ENCODE results near the gene OSBPL3. TPM values are rescaled to one million over a fixed set of nuclear protein-coding genes. Genes with fewer than 3 reads are reported as not detected.

The OSBPL3 gene
- total and polyA plus RNA-seq, 2 donors (not counting 1 experiment from before 2014, with no cell fraction given): 13.5 to 67.6 TPM

DNA sequence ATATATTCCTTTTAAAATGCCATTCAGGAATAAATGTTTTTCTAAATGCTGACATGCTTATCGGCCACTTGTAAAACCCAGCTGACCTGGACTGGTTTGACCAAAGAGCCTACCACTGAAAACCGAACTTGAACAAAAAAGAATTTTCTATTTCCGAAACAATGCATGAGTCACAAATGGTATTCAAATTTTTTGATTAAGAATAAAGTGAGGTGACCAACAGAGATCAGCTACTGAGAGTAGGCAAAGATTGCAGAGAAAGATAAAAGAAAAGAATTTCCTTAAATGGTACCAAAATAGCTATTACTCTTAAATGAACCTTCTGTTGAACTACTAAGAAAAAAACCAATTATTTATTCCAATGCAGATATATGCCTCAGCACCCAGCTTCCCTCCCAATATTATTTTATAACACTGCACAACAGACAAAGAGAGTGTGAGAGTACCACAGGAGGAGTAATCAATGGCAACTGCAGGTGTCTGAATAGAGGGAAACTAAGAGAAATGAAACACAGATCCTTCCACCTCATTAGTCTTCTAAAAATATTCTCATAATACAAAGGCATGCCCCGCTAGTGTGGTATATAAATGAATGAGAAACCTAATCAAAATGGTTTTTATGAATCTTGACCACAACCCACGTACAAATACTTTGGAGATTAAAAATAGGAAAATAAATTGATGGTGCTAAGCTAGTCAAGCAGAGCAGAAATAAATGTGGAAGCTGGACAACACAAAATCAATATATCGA, 20.1 kb downstream of the OSBPL3 start:
- WGBS (ENCODE audit: insufficient coverage): 100% methylated on average over 2 of the region's 6 CpGs
- Mint-ChIP-seq H3K4me3 (no peak overlapping the region), H3K27ac (no peak overlapping the region), H3K9me3 (ENCODE audit: insufficient read depth) (no peaks in the 10 kb centered on the region), H3K27me3 (no peaks in the 10 kb centered on the region), H3K4me1 (peaks cover 63% of the 10 kb centered on the region)
- H3K9me3 ChIP-seq (ENCODE audit: control extremely low read depth in 1 of 3, control insufficient read depth in 2 of 3, insufficient read depth in 1 of 3, low read length in 2 of 3): no peaks in the 10 kb centered on the region
- no peak overlapping the region for H3K4me3 ChIP-seq (ENCODE audit: control extremely low read depth in 1 of 5, extremely low read depth in 1 of 5, insufficient read depth in 1 of 5, low read depth in 2 of 5, low read length in 4 of 5)
- TF ChIP-seq EZH2 (IDR thresholded peaks at IDR 0.05; ENCODE audit: borderline replicate concordance, insufficient read depth, low read depth, low read length, poor library complexity, severe bottlenecking): no peak
- TF ChIP-seq, protein P1, sequence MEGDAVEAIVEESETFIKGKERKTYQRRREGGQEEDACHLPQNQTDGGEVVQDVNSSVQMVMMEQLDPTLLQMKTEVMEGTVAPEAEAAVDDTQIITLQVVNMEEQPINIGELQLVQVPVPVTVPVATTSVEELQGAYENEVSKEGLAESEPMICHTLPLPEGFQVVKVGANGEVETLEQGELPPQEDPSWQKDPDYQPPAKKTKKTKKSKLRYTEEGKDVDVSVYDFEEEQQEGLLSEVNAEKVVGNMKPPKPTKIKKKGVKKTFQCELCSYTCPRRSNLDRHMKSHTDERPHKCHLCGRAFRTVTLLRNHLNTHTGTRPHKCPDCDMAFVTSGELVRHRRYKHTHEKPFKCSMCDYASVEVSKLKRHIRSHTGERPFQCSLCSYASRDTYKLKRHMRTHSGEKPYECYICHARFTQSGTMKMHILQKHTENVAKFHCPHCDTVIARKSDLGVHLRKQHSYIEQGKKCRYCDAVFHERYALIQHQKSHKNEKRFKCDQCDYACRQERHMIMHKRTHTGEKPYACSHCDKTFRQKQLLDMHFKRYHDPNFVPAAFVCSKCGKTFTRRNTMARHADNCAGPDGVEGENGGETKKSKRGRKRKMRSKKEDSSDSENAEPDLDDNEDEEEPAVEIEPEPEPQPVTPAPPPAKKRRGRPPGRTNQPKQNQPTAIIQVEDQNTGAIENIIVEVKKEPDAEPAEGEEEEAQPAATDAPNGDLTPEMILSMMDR (IDR thresholded peaks at IDR 0.05): no peak
- peaks cover 20 to 22% of the 10 kb centered on the region in 2 donors for H3K4me1 ChIP-seq (ENCODE audit: control insufficient read depth in 2 of 2, insufficient read depth in 2 of 2, low read length in 2 of 2)
- H3K36me3 ChIP-seq (replicated peaks in 1 of 2; ENCODE audit: control extremely low read depth in 1 of 2, control insufficient read depth in 1 of 2, extremely low read depth in 1 of 2, insufficient read depth in 2 of 2, low read length in 1 of 2): no peaks in the 10 kb centered on the region
- no peak overlapping the region for H3K4me2 ChIP-seq (replicated peaks; ENCODE audit: low read depth, low read length, poor library complexity, severe bottlenecking)
- H2AFZ ChIP-seq (ENCODE audit: insufficient read depth, low read depth, low read length, poor library complexity, severe bottlenecking): no peak overlapping the region
- no peak overlapping the region for H3K27ac ChIP-seq (ENCODE audit: low read length in 2 of 2)
- intact Hi-C loops (cut with micrococcal nuclease): loop anchor here (5.0 kb wide), 2 partner anchors 48 to 63 kb away; no protein-coding TSS in a partner anchor
- POLR2A ChIA-PET: interaction anchor here (0.5 kb wide), 1 partner anchor 1418 kb away, joined by 3 read pairs; no protein-coding TSS in a partner anchor
- H3K9ac ChIP-seq (ENCODE audit: low read length): no peak overlapping the region
- peaks cover 93% of the 10 kb centered on the region for H3K79me2 ChIP-seq (ENCODE audit: control insufficient read depth, insufficient read depth, low read length)
- H4K20me1 ChIP-seq (ENCODE audit: control insufficient read depth, insufficient read depth, low read length, poor library complexity, severe bottlenecking): peaks cover 14% of the 10 kb centered on the region
- no peak for DNase-seq
- CTCF ChIA-PET: interaction anchor here (0.7 kb wide), 1 partner anchor 8 kb away, joined by 3 read pairs; no protein-coding TSS in a partner anchor
- ATAC-seq (ENCODE audit: low read depth): no peak
- H3K27me3 ChIP-seq (replicated peaks in 1 of 4; ENCODE audit: control extremely low read depth in 1 of 4, control insufficient read depth in 3 of 4, insufficient read depth in 4 of 4, low read length in 3 of 4): no peaks in the 10 kb centered on the region

DNA sequence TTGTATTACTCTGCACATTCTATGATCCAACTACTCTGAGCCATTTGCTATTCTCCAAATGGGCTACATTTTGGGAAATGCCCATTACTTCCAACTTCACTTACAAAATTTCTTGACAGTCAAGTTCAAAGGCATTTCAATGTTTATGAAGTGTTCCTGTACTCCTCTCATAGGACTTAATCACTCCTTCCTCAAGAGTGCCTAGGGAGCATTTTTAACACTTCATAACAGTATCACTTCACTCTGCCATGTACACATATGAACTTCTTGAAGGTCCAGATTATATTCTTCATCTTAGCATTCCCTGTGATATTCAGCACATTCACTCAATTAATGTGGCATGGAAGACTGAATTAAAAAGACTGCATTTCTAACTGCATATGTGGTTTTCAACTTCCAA, 21.6 kb downstream of the OSBPL3 start:
- peaks cover 16 to 17% of the 10 kb centered on the region in 2 donors for H3K4me1 ChIP-seq (ENCODE audit: control insufficient read depth in 2 of 2, insufficient read depth in 2 of 2, low read length in 2 of 2)
- intact Hi-C loops (cut with micrococcal nuclease): no loop called here

More for the DNA sequence above, 21.6 kb downstream of the OSBPL3 start:
- no peak overlapping the region for H2AFZ ChIP-seq (ENCODE audit: insufficient read depth, low read depth, low read length, poor library complexity, severe bottlenecking)
- Mint-ChIP-seq H3K4me1 (peaks cover 57% of the 10 kb centered on the region), H3K4me3 (no peak overlapping the region), H3K9me3 (ENCODE audit: insufficient read depth) (no peaks in the 10 kb centered on the region), H3K27ac (no peak overlapping the region), H3K27me3 (no peaks in the 10 kb centered on the region)
- TF ChIP-seq, protein P1 (IDR thresholded peaks at IDR 0.05): no peak
- TF ChIP-seq EZH2 (IDR thresholded peaks at IDR 0.05; ENCODE audit: borderline replicate concordance, insufficient read depth, low read depth, low read length, poor library complexity, severe bottlenecking): no peak
- H3K27me3 ChIP-seq (replicated peaks in 1 of 4; ENCODE audit: control extremely low read depth in 1 of 4, control insufficient read depth in 3 of 4, insufficient read depth in 4 of 4, low read length in 3 of 4): no peaks in the 10 kb centered on the region
- H3K36me3 ChIP-seq (replicated peaks in 1 of 2; ENCODE audit: control extremely low read depth in 1 of 2, control insufficient read depth in 1 of 2, extremely low read depth in 1 of 2, insufficient read depth in 2 of 2, low read length in 1 of 2): no peaks in the 10 kb centered on the region
- H3K9me3 ChIP-seq (ENCODE audit: control extremely low read depth in 1 of 3, control insufficient read depth in 2 of 3, insufficient read depth in 1 of 3, low read length in 2 of 3): no peaks in the 10 kb centered on the region
- POLR2A ChIA-PET: no interaction called here
- no peak for DNase-seq
- no peak overlapping the region for H3K9ac ChIP-seq (ENCODE audit: low read length)
- H3K27ac ChIP-seq (ENCODE audit: low read length in 2 of 2): no peak overlapping the region
- ATAC-seq (ENCODE audit: low read depth): no peak
- H3K4me3 ChIP-seq (ENCODE audit: control extremely low read depth in 1 of 5, extremely low read depth in 1 of 5, insufficient read depth in 1 of 5, low read depth in 2 of 5, low read length in 4 of 5): no peak overlapping the region
- H4K20me1 ChIP-seq (ENCODE audit: control insufficient read depth, insufficient read depth, low read length, poor library complexity, severe bottlenecking): peaks cover 14% of the 10 kb centered on the region
- CTCF ChIA-PET: no interaction called here
- peaks cover 91% of the 10 kb centered on the region for H3K79me2 ChIP-seq (ENCODE audit: control insufficient read depth, insufficient read depth, low read length)
- H3K4me2 ChIP-seq (replicated peaks; ENCODE audit: low read depth, low read length, poor library complexity, severe bottlenecking): no peak overlapping the region

Measured in B cell (primary cell).